Spleen (tissue), 7 donors: ENCODE data around the gene PLXNA3.

Experiments used
- POLR2A ChIP-seq, 3 donors: fragments of 450-650 bp; IDR thresholded peaks; one replicate each; pipeline ENCODE4 v1.5.1; 2017; ENCODE audit warnings: antibody characterized with exemption in 3 of 3, mild to moderate bottlenecking in 1 of 3
- TF ChIP-seq, protein P1 (sequence below), 11 experiments: fragments of 200-600 bp in 7 of 11; fragments of 450-650 bp in 4 of 11; sonication (generic) in 4 of 11; IDR thresholded peaks in 8 of 11; conservative IDR thresholded peaks in 3 of 11; 1 replicate in 7 of 11; 2 replicates in 4 of 11; pipeline versions ENCODE4 v1.4.0 to v1.8.0; 2016 to 2021; ENCODE audit warnings: antibody characterized with exemption in 11 of 11, inconsistent platforms in 4 of 11, mild to moderate bottlenecking in 1 of 11
- donor health status: DM: no; HTN: no; CAD: no; lungs with moderate emphysema.
- donor health status: DM: no; HTN: no; CAD: no.
- donor health status: DM: no; HTN: no; CAD: no.

DNA sequence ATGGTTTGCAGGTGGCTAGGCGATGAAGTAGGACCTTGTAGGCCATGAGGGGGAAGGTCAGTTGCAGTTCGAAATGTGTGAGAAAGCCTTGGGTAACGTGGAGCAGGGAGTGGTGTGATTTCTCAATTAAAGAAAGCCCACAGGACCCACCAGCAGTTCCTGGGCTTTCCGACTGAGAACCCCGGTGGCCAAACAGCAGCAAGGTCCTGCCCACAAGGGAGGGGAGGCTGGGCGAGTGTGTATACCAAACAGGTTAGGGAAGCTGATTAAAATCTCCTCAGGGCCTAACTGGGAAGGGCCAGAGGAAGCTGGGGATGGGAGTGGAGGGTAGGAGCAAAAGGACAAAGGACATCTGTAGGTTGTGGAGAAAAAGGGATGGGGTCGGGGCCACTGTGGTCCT is 27.2 kb upstream of the PLXNA3 start:
- TF ChIP-seq, protein P1, sequence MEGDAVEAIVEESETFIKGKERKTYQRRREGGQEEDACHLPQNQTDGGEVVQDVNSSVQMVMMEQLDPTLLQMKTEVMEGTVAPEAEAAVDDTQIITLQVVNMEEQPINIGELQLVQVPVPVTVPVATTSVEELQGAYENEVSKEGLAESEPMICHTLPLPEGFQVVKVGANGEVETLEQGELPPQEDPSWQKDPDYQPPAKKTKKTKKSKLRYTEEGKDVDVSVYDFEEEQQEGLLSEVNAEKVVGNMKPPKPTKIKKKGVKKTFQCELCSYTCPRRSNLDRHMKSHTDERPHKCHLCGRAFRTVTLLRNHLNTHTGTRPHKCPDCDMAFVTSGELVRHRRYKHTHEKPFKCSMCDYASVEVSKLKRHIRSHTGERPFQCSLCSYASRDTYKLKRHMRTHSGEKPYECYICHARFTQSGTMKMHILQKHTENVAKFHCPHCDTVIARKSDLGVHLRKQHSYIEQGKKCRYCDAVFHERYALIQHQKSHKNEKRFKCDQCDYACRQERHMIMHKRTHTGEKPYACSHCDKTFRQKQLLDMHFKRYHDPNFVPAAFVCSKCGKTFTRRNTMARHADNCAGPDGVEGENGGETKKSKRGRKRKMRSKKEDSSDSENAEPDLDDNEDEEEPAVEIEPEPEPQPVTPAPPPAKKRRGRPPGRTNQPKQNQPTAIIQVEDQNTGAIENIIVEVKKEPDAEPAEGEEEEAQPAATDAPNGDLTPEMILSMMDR (IDR thresholded peaks at IDR 0.05 in 8 of 11, conservative IDR thresholded peaks at IDR 0.05 in 3 of 11): no peak
- no peak for TF ChIP-seq POLR2A (IDR thresholded peaks at IDR 0.05)
